Measurements from ENCODE around the gene C14orf119.

The C14orf119 gene

DNA sequence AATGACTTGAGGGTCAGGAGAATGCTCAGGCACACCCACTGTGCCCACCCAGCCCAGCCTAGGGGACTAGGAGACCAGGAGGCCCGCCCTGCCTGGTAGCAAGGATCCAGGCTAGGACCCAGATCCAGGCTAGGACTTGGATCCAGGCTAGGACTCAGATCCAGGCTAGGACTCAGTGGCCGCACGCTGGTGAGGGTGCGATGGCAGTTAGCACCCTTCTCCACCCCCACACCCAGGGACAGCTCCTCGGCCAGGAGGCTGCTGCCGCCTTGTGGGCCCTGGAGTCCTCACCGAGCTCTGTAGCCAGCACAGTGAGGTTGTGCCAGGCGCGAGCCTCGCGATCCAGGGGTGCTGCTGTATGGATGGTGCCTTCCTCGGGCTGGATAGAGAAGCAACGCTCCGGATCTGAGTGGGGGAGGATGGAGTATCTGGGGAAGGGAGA lies 43.1 kb upstream of the C14orf119 start:
- Histone ChIP-seq H3K36me3 (peaks cover 64% of the 10 kb centered on the region), H3K4me3 (ENCODE audit: low read depth, low read length) (no peak overlapping the region), H3K9me3 (no peaks in the 10 kb centered on the region), H3K27me3 (no peaks in the 10 kb centered on the region), H3K4me1 (peaks cover 11% of the 10 kb centered on the region)
- peak; percentile 49 for DNase-seq
- TF ChIP-seq, protein P1, sequence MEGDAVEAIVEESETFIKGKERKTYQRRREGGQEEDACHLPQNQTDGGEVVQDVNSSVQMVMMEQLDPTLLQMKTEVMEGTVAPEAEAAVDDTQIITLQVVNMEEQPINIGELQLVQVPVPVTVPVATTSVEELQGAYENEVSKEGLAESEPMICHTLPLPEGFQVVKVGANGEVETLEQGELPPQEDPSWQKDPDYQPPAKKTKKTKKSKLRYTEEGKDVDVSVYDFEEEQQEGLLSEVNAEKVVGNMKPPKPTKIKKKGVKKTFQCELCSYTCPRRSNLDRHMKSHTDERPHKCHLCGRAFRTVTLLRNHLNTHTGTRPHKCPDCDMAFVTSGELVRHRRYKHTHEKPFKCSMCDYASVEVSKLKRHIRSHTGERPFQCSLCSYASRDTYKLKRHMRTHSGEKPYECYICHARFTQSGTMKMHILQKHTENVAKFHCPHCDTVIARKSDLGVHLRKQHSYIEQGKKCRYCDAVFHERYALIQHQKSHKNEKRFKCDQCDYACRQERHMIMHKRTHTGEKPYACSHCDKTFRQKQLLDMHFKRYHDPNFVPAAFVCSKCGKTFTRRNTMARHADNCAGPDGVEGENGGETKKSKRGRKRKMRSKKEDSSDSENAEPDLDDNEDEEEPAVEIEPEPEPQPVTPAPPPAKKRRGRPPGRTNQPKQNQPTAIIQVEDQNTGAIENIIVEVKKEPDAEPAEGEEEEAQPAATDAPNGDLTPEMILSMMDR (IDR thresholded peaks at IDR 0.05; ENCODE audit: low read depth, low read length): peak; percentile 40

DNA sequence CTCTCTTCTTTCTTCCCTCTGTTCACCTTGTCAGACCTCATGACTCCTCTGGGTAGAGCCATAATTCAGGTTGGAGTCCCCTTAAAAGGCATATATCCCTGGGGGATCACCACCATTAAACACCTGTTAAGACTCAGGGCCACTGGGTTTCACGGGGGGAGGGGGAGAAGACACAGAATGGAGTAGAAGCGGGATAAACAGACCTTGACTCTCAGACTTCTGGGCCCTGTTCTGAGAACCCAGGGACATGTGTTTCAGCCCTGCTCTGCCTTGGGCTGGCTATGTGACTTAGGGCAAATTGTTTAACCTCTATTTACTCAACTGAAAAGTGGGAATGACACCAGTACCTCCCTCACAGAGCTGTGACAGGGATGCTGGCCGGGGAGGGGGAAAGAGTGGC lies 42.6 kb upstream of the C14orf119 start:
- TF ChIP-seq, protein P1 (IDR thresholded peaks at IDR 0.05; ENCODE audit: low read depth, low read length): no peak
- Histone ChIP-seq H3K27me3 (no peaks in the 10 kb centered on the region), H3K9me3 (no peaks in the 10 kb centered on the region), H3K4me1 (peaks cover 11% of the 10 kb centered on the region), H3K36me3 (peaks cover 60% of the 10 kb centered on the region), H3K4me3 (ENCODE audit: low read depth, low read length) (no peak overlapping the region)
- no peak for DNase-seq

DNA sequence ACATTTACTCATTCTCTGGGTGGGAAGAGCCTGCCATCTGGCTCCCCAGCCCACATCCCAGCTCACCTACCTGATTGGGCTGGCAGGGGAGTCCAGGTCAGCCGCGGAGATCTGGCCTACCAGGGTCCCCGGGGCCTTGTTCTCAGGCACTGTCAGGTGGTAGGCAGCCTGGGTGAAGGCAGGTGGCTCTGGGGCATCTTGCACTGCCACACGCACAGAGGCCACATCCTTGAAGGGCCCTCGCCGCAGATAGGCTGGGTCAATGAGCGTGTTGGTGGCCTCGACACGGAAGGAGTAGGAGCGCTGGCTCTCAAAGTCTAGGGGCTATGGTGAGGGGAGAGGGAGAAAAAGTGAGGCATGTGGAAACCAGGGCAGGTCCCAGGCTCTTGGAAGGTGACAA lies 41.9 kb upstream of the C14orf119 start:
- Histone ChIP-seq H3K36me3 (peaks cover 55% of the 10 kb centered on the region), H3K27me3 (no peaks in the 10 kb centered on the region), H3K4me3 (ENCODE audit: low read depth, low read length) (no peak overlapping the region), H3K4me1 (peaks cover 11% of the 10 kb centered on the region), H3K9me3 (no peaks in the 10 kb centered on the region)
- TF ChIP-seq, protein P1 (IDR thresholded peaks at IDR 0.05; ENCODE audit: low read depth, low read length): no peak
- no peak for DNase-seq

DNA sequence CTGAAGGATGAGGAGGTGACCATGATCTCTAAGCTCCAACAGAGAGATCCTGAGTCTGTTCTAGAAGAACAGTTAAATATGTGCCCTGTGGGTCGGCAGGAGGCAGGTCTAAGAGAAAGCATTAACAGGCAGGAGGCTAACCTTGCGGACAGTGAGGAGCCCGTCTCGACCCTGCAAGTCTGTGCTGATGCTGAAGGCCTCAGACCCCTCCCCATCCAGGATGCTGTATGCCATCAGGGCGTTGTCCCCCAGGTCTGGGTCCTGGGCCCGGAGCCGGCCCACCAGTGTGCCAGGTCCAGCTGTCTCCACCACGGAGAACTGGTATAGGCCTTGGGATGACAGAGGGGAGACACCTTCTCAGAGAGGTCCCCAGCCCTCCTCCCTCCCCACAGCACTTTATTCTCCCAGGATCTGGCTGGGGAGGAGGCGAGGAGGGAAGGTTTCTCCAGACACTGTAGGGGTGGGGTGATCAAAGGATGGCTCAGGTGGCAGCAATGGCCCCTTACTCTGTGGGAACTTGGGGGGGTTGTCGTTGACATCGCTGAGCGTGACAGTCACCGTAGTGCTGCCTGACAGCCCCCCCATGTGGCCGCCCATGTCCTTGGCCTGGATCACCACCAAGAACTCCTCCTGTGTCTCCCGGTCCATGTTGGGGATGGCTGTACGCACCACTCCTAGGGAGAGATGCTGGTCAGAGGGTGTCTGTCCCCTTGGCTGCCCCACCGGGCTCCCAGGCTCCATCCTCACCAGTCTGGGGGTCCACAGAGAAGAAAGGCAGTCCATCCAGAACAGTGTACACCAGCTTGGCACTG lies 41.1 kb upstream of the C14orf119 start:
- H3K4me1 ChIP-seq: peaks cover 11% of the 10 kb centered on the region
- peak; percentile 53 for DNase-seq
- peaks cover 53% of the 10 kb centered on the region for H3K36me3 ChIP-seq
- TF ChIP-seq, protein P1 (IDR thresholded peaks at IDR 0.05; ENCODE audit: low read depth, low read length): peak; percentile 31
- H3K9me3 ChIP-seq: no peaks in the 10 kb centered on the region
- H3K4me3 ChIP-seq (ENCODE audit: low read depth, low read length): no peak overlapping the region
- no peaks in the 10 kb centered on the region for H3K27me3 ChIP-seq

DNA sequence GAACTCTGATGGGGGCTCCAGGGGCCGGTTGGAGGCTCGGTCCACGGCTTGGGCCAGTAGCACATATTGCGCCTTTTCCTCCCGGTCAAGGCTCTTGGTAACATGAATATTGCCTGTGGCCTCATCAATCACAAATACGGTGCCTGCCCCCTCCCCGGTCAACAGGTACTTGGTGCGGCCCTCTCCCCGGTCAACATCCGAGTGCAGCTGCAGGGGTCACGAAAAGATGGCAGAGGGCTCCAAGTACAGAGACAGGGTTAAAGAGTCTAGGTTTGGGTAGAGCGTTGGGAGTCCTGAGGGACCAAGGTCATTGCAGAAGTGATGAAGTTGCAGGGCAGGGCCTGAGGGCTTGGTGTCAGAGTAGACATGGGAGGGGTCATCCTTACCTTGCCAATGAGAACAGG lies 40.2 kb upstream of the C14orf119 start:
- Histone ChIP-seq H3K27me3 (no peaks in the 10 kb centered on the region), H3K4me1 (peaks cover 11% of the 10 kb centered on the region), H3K9me3 (no peaks in the 10 kb centered on the region), H3K4me3 (ENCODE audit: low read depth, low read length) (peak overlapping the region; percentile 79), H3K36me3 (peaks cover 48% of the 10 kb centered on the region)
- no peak for DNase-seq
- TF ChIP-seq, protein P1 (IDR thresholded peaks at IDR 0.05; ENCODE audit: low read depth, low read length): no peak

DNA sequence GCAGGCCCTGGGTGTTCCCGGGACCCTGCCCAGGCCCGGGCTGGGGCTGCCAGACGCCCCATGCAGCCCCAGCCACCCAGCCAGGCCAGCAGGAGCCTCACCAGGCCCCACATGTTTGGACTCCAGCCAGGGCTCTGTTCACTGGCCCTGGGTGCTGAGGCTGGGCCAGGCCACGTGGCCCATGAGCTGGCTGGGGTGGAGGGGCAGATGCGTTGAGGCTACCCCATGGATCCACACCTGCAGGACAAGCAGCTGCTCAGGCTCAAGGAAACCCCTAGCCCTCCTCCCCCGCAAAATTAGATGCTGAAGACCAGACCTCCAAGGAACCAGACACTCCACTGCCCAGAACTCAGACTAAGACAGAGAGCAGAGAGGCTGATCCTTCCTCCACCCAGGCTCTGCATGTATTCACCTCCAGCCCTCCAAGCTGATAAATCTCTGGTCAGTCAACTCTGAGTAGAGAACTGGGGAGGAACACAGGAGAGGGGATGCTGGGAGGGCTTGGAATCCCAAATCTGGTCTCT lies 39.6 kb upstream of the C14orf119 start:
- Histone ChIP-seq H3K36me3 (peaks cover 46% of the 10 kb centered on the region), H3K4me3 (ENCODE audit: low read depth, low read length) (peak overlapping the region; percentile 79), H3K9me3 (no peaks in the 10 kb centered on the region), H3K4me1 (peaks cover 11% of the 10 kb centered on the region), H3K27me3 (no peaks in the 10 kb centered on the region)
- TF ChIP-seq, protein P1 (IDR thresholded peaks at IDR 0.05; ENCODE audit: low read depth, low read length): no peak
- peak; percentile 98 for DNase-seq

Data from BE2C (cell line).